ENCODE measurements around the gene GPR101.

The GPR101 gene, protein sequence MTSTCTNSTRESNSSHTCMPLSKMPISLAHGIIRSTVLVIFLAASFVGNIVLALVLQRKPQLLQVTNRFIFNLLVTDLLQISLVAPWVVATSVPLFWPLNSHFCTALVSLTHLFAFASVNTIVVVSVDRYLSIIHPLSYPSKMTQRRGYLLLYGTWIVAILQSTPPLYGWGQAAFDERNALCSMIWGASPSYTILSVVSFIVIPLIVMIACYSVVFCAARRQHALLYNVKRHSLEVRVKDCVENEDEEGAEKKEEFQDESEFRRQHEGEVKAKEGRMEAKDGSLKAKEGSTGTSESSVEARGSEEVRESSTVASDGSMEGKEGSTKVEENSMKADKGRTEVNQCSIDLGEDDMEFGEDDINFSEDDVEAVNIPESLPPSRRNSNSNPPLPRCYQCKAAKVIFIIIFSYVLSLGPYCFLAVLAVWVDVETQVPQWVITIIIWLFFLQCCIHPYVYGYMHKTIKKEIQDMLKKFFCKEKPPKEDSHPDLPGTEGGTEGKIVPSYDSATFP

DNA sequence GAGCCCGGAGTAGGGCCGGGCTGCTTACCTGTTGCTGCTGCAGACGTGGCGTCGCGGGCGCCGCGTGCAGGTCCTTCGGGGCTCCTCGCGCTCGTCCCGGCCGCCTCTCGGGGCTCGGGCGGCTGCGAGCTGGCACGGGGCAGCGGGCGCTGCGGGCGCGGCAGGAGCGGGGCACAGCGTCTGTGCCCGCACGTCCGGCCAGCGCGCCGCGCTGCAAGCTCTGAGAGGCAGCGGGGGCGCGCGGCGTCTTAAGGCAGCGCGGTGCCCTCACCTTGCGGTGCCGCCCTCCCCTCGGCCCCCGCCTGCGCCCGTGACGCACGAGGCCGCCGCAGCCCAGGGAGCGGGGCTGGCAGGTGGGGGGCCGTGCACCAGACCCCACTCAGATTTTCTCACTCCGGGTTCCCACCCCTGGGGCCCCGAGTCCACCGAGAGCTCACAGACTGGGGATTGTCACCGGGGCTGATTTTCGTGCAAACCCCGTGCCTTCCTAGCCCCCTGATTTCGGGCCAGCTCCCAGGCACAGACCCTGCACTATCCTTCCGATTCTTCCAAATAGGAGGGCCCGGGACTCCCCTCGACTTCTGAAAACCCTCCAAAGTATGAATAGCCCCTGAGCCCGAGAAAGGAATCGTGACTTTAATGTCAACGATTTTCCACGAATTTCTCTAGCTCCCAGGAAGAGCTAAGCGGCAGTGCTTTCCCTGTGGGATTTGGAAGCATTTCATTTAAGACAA is at the start of gene GPR101:
Gene GPR101, minus strand, starts transcription at position 222 of the 734 bp plus-strand sequence. CDS start 2,321 bp downstream, outside the sequence.
- no peak for DNase-seq (ENCODE audit: low read depth in 2 of 2, low spot score in 1 of 2)

DNA sequence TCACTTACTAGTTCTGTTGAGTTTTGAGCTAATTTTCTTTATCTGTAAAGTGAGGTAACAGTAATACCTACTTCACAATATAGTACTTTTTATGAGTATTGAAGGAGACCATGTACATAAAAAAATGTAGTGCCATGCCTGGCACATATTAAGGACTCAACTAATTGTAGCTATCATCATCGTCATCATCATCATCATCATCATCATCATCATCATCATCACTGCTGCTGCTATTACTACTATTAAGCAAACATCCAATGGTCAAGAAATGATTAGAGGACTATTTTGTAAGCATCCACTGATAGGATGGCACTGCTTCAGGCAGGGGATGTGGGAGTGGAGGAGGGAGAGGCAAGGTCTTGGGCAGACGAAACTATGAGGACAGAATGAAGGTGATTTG is 47.4 kb upstream of the GPR101 start:
- DNase-seq (ENCODE audit: low read depth in 2 of 2, low spot score in 1 of 2): no peak

DNA sequence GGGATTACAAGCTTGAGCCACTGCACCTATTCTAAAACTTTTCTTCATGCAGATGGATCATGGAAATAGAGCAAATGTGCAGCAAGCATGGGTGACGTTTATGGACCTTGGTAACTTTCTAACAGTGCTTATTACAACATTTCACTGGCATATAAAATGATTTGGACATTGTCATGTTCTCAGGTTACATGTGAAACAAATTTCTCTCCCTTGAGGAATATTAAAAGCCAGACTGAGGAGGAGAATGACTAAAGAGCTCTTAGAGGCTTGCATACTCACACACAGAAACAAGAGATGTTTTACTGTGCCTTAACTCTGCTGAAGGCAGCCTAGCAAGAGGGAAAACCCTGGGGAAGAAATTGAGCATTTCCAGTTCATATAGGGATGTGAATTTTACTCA is 38.6 kb upstream of the GPR101 start:
- no peak for DNase-seq (ENCODE audit: low read depth in 2 of 2, low spot score in 1 of 2)

DNA sequence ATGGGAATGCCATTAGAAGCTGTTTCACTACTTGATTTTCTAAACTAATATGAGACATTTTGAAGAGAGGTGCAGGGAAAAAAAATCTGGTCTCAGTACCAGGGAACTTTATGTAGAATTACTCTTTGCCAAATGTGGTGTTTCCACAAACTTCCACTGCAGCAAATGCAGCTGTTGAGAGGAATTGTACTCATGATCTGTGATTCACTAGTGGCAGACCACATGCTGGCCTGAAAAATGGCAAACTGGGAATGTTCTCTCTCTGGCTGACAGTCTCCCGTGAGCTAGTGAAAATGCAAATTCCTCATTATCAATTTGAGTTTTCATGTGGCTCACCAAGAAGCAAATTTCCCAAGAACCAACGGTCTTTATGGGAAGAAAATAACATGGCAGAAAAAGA is 37.8 kb upstream of the GPR101 start:
- no peak for DNase-seq (ENCODE audit: low read depth in 2 of 2, low spot score in 1 of 2)

DNA sequence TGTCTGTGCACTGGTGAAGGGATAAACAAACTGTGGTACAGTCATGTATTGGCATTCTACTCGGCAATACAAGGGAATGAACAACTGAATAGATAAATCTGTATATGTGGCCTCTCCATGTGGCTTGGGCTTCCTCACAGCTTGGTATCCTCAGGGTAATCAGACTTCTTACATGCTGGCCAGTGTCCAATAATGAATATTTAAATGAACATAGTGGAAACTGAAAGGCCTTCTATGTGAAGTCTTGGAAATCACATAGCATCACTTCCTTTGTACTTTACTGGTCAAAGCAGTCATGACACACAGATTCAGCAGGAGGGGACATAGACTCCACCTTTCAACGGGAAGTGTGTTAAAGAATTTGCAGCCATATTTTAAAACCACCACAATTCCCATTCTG is 33.4 kb upstream of the GPR101 start:
- DNase-seq (ENCODE audit: low read depth in 2 of 2, low spot score in 1 of 2): no peak

DNA sequence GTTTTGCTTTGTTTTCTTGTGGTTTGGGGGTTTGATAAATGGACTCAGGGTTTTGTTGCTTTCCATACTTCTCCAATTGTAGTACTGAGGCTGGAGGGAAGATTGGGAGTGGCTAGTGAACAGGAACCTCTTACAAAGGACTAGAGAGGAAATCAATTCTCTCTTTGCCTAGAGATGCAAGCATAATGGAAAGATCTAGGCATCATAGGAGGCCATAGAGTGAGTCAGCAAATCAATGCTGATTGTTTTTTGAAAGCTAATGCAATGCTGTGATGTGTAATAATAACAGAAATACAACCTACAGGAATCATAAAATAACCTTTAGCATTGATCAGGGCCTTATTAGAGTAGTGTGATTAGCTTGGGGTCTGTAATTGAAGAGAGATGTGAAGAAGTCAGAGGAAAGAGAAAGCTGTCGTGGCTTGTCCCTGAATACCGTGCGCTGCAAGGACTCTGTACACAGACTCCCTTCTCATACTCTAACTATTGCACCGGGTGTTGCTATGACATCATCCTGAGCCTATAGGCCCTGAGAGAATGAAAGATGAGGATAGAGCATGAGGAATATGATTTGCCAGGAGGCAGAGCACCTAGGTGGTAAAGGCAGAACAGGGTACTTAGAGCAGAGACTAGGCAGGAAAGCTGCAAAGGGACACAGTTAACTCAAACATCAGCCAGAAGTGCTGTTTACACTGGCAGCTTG is 29.3 kb upstream of the GPR101 start:
- no peak for DNase-seq (ENCODE audit: low read depth in 2 of 2, low spot score in 1 of 2)

DNA sequence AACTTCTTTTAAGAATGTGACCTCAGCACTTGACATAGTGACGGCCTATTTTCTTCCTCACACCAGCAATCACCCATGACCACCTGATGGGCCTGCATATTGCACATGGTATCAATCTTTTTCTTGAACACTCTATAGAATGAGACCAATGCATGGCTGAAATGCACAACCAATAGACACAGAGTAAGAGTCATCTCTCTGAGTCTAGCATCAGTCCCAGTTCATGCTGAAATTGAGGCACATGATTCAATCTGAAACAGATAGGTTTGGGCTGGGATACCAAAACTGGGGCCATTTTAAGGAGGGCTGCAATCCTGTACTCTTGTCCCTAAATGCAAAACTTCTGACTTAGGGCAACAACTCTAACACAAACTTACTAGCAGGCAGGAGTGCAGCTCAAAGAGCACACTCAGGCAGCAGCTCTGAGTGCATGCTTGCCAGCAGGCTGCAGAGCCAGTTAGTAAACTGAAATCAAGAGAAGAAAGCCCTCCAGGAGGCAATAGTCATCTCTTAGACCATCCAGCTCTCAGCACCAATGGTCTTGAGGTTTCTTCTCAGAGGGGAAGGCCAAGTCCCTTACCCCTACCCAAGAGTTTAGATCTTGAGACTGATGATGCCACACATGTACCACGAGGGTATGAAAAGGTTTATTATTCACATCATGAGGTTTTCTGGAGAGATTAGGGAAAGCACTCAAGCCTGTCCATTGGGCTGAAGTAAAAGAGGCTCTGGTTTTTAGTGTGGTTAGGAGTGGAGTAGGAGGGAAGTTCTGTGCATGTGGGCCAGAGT is 24.7 kb upstream of the GPR101 start:
- DNase-seq (ENCODE audit: low read depth in 2 of 2, low spot score in 1 of 2): no peak

DNA sequence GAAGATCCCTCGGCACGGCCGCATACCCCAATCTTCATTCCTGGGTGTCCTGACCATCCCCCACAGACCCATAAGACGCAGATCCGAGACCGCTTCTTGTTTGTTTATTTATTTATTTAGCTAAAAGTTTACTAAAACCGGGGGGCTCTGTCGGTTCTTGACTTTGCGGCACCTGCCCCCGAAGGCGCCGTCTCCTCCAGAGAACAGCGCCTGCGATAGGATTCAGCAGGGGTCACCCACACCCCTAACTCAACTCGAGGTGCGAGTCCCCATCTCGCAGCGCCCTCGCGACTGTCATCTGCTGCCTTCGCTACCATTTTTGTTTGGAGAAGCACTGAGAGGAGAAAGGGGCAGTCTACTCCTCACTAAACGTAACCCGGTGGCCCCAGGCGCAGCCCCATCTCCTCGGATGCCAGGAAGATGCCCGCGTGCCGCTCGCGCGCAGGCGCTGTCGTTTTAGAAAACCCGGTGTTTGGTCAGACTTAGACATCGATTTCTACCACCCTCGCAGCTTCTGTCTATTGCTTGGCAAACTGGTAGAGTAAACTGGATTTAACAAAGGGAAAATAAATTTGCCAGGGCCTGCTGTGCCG is 18.9 kb upstream of the GPR101 start:
- no peak for DNase-seq (ENCODE audit: low read depth in 2 of 2, low spot score in 1 of 2)

DNA sequence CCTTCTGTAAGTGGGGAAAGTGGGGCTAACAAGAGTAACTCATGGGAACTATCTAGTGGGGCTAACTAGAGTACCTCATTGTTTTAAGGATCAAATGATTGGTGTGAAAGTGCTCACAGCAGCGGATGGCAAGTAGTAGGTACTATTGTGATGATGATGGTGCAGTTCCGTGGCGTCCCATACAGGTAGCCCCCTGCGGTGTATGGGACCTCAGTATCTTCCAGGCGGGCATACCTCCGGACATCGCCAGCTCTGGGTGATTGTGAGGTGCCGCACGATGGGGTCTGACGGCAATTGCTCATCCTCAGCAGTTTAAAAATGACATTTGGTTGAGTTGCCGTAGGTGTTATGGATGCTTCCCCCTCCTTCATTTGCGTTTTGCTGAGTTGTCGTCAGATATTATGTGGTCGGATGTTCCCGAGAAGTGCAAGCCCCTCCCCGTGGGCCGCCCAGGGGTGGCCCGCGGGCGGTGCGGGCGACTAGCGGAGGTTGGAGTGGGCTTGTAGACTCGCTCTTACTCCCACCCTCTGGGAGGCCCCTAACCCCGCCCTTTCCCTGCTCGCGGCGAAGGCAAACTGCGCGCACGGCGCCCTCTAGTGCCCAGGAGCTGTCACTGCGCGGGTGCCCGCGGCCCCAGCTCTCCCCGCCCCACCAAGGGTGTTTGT is 18.3 kb upstream of the GPR101 start:
- DNase-seq (ENCODE audit: low read depth in 2 of 2, low spot score in 1 of 2): peak; percentile 62 to 71

DNA sequence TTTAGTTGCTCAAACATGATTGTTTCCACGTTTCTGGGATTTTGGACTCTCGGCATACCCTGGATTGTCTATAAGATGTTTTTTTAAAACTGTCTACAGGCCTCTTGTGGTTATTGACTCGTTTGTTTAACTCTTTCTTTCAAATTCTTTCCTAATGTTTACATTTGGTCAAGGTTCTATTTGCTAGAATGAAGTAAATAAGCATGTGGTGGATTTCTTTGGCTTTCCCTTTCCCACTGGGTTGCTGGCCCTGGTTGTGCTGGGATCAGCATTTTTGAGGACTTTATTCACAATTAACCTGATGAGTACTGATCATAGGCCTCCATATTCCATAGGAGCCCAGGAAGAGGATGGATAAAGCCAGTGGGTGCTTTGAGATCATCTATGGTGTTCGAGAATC is 11.1 kb upstream of the GPR101 start:
- DNase-seq (ENCODE audit: low read depth in 2 of 2, low spot score in 1 of 2): no peak

DNA sequence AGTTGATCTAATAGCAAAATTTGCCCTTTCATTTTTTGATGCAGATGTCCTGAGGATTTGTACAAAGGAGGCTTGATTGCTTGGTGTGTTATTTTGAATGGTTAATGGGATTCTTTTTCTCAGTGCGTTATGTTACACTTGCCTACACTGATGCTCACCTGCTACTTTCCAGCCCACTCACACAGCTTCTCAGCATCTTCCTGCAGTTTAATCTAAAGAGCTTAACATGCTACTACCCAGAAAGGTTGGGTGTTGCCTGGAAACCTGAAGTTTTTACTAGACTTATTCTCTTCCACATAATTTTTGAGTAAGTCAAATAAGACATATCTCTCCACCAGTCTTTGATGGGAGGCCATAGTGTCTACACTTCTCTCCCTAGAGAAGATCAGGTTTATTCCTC is 9.9 kb upstream of the GPR101 start:
- DNase-seq (ENCODE audit: low read depth in 2 of 2, low spot score in 1 of 2): no peak

DNA sequence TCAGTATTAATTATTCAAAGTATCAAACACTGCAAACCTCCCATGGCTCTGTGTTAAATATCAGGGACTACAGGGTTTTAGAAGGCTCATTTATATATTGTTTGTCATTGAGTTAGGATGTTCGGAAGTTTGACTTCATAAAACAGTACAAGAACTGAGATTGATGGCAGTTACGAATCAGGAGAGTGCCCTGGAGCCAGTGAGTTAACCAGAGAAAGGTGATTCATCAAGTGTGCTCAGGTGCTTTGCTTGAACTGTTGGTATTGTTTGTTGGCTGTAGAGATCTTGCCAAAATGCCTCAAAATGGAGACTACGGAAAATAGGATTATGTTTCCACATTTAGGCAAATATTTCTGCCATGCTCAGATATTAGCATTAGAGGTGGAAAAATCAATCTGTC is 7.5 kb upstream of the GPR101 start:
- DNase-seq (ENCODE audit: low read depth in 2 of 2, low spot score in 1 of 2): no peak

DNA sequence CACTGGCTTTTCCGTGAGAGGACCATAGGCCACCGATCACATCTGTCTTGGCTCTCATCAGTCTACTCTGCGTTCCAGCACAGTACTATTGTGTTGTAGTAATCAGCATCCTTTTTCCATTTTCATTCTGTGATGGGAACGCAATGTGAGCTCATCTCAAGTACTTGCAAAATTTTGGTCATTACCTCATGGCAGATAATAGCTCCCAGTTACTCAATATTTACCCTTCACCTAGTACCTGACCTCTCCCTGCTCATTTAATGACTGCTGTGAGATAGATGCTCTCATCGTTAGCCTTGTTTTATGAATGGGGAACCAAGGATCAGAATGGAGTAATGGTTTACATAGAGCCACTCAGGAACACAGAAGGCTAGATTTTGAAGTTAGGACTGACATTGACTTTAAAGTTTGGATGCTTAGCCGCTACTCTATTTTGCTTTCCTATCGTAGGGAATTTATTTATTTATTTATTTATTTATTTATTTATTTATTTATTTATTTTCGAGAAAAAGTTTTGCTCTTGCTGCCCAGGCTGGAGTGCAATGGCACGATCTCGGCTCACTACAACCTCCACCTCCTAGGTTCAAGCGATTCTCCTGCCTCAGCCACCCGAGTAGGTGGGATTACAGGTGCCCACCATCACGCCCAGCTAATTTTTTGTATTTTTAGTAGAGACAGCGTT is 6.5 kb upstream of the GPR101 start:
- DNase-seq (ENCODE audit: low read depth in 2 of 2, low spot score in 1 of 2): no peak

DNA sequence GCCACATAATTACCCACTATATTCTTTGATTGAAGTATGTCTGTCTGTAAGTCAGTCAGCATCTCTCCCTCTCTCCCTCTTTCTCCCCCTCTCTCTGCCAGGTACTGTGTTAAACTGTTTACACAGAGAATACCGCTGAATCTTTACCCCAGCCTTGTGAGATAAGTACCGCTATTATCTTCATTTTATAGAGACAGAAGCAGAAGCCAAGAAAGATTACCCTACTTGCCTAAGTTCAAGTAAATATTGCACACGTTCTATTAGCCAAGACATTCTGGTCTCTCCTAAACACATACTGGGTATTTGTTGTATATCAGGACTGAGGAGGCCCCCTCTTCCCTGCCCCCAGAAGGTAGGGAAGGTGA is 695 bp upstream of the GPR101 start:
- DNase-seq (ENCODE audit: low read depth in 2 of 2, low spot score in 1 of 2): no peak

DNA sequence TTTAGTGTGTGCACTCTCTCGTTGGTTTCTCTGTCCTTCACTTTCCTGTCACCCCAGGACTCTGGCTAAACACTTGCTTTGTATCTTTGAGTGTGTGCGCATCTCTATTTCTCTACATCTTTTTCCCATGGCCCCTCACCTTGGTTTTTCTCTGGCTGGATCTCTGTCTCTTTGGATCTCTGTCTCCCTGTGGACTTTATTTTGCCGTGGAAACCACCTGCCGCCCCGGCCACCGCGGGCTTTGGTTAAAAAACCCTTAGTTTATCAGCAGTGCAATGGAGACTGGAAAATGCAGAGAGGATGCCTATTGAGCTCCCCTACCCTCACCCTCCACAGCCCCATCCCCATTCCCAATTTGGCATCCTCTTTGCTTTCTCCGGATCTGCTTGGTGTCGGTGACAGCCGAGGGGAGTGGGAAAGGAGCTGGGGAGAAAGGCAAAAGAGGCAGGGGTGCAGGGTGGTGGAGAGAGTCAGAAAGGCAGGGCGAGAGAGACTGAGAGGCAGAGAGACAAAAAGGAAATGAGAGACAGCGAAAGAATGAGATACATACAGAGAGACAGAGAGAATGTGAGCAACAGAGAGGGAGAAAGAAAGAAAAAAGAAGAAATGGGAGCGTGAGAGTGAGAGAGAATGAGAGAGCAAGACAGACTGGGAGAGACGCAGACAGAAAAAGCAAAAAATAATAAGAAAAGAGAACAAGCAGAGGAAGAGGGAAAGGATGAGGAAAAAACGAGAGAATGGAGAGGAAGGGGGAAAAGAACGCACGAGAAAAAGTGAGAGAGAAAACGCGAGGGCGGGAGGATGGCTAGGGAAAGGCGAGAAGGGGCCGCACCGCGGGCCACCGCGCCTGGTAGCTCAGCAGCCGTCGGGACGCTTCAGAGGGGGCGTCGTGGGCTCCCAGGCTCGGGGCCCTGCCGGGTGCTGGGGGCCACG is 688 bp downstream of the GPR101 start:
- no peak for DNase-seq (ENCODE audit: low read depth in 2 of 2, low spot score in 1 of 2)

DNA sequence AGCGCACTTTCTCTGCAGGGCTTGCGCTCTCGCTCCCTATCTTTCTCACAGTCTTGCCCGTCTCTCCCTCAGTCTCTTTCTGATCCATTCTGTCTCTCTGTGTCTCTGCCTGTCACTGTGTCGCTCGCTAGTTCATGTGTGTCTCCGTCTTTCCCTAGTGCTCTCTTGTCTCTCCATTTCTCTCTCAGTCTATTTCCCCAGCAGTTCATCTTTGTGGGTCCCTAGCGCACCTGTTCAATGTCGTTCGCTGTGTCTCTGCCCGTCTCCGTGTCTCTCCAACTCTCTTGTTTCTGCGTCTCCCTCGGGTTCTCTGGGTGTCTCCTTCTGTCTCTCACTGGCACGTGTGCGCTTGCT is 1.5 kb downstream of the GPR101 start:
- DNase-seq (ENCODE audit: low read depth in 2 of 2, low spot score in 1 of 2): no peak

DNA sequence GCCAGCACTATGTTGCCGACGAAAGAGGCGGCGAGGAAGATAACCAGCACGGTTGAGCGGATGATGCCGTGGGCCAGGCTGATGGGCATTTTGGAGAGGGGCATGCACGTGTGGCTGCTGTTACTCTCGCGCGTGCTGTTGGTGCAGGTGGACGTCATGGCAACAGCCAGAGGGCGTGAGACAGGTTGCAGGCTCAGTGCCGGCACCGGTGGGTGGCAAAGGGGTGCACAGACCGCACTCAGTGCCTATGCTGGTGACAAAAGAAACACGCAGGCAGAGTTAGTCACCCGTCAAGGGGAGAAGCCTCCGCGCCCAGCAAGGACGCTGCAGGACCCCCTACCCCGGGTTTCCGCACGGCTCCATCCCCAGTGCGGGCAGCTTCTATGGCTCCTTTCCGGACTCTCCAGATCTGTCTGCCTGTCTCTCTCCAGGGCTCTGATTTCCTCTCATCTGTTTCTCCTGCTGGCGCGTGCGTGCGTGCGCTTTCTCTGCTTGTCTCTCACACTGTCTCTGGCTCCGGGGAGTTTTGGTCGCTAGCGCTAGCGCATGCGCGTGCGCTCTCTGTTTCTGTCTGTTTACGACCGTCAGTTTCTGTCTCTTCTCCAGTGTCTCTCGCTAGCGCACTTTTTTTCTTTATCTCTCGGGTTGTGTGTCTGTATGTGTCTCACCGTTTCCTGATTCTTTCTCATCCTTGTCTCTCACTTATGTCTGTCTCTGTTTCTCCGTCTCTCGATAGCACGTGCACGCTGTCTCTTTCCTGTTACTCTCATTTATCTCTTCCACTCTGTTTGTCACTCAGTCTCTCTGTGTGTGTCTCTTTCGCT is 2.1 kb downstream of the GPR101 start:
- no peak for DNase-seq (ENCODE audit: low read depth in 2 of 2, low spot score in 1 of 2)

DNA sequence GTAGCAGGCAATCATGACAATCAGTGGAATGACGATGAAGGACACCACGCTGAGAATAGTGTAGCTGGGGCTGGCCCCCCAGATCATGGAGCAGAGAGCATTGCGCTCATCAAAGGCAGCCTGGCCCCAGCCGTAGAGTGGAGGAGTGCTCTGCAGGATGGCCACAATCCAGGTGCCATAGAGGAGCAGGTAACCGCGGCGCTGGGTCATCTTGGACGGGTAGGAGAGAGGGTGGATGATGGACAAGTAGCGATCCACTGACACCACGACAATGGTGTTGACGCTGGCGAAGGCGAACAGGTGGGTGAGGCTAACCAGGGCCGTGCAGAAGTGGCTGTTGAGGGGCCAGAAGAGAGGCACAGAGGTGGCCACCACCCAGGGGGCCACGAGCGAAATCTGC is 2.8 kb downstream of the GPR101 start:
- no peak for DNase-seq (ENCODE audit: low read depth in 2 of 2, low spot score in 1 of 2)
